Activated naive CD4-positive, alpha-beta T cell treated with anti-CD3 and anti-CD28 coated beads, Interleukin-2, amount 50 U/mL, for 24 hours (primary cell): ENCODE results near the gene ARHGEF28.
A peak's percentile ranks its signal among the peaks of the same experiment; 100 is the strongest.

Experiments used
- H3K27ac Mint-ChIP-seq: one replicate; pipeline ENCODE4 v1.8.0; 2021; ENCODE audit warnings: mild to moderate bottlenecking, mixed read lengths
- H3K27me3 Mint-ChIP-seq: one replicate; pipeline ENCODE4 v1.8.0; 2021; ENCODE audit warnings: mixed read lengths
- H3K36me3 Mint-ChIP-seq: one replicate; pipeline ENCODE4 v1.8.0; 2021; ENCODE audit warnings: mixed read lengths
- H3K4me1 Mint-ChIP-seq: one replicate; pipeline ENCODE4 v1.8.0; 2021; ENCODE audit warnings: mixed read lengths
- H3K4me3 Mint-ChIP-seq: one replicate; pipeline ENCODE4 v1.8.0; 2021; ENCODE audit warnings: mild to moderate bottlenecking, mixed read lengths
- H3K9me3 Mint-ChIP-seq: one replicate; pipeline ENCODE4 v1.8.0; 2021; ENCODE audit warnings: mixed read lengths

The ARHGEF28 gene

GRCh38 chr5:73946919-73947602 lies 321.1 kb downstream of the ARHGEF28 start:
- H3K36me3 Mint-ChIP-seq, result no peaks in the 10 kb centered on the region
- H3K27ac Mint-ChIP-seq, result no peak overlapping the region
- H3K27me3 Mint-ChIP-seq, result peaks cover 9% of the 10 kb centered on the region

DNA sequence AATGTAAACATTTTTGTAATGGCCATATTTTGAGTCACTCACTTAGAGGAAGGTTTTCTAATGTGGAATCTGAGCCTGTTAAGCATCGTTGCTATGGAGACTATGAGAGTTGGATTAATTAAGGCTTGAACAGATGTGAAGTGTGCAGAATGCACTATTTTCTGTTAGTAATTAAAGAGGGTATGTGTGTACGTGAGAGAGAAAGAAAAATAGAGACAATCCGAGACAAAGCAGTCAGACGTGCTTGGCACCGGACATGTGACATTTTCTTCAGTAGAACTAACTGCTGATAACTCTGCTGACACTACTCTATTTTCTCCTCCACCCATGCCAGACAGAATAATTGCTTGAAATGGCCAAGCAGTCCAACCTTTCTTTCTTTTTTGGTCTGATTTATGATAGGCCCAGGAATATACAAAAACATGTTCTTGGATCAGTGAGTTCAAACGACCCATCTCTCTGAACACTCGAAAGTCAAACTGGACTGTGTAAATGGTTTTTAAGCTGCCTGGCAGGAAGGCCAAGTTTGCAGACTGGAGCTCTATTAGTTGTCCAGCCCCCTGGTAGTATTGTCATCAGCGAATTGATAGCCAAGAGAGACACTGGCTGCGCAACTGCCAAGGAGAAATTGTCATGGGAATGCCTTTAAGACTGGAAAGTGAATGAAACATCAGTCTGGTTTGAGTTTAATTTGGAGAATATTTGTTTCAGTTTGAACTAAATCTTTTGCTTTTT lies 322.1 kb downstream of the ARHGEF28 start:
- H3K4me1 Mint-ChIP-seq, result no peaks in the 10 kb centered on the region
- peaks cover 7% of the 10 kb centered on the region for H3K27me3 Mint-ChIP-seq
- no peaks in the 10 kb centered on the region for H3K36me3 Mint-ChIP-seq
- no peak overlapping the region for H3K4me3 Mint-ChIP-seq
- no peak overlapping the region for H3K27ac Mint-ChIP-seq
- no peaks in the 10 kb centered on the region for H3K9me3 Mint-ChIP-seq

More at GRCh38 chr5:73946919-73947602, 321.1 kb downstream of the ARHGEF28 start:
- no peaks in the 10 kb centered on the region for H3K9me3 Mint-ChIP-seq
- H3K4me3 Mint-ChIP-seq, result no peak overlapping the region
- H3K4me1 Mint-ChIP-seq, result no peaks in the 10 kb centered on the region

- no peak overlapping the region for H3K4me3 Mint-ChIP-seq
These were observed 322.7 kb downstream of the ARHGEF28 start for GRCh38 chr5:73948720-73949119.

GRCh38 chr5:73950441-73950873 lies 324.5 kb downstream of the ARHGEF28 start:
- Mint-ChIP-seq H3K27me3 (peaks cover 5% of the 10 kb centered on the region), H3K36me3 (no peaks in the 10 kb centered on the region), H3K9me3 (no peaks in the 10 kb centered on the region), H3K4me3 (no peak overlapping the region), H3K4me1 (no peaks in the 10 kb centered on the region), H3K27ac (no peak overlapping the region)

More at GRCh38 chr5:73948720-73949119, 322.7 kb downstream of the ARHGEF28 start:
- Mint-ChIP-seq H3K27ac (no peak overlapping the region), H3K36me3 (no peaks in the 10 kb centered on the region), H3K27me3 (peaks cover 5% of the 10 kb centered on the region), H3K9me3 (no peaks in the 10 kb centered on the region), H3K4me1 (no peaks in the 10 kb centered on the region)

- Mint-ChIP-seq H3K27ac (no peak overlapping the region), H3K4me3 (no peak overlapping the region), H3K9me3 (no peaks in the 10 kb centered on the region), H3K36me3 (no peaks in the 10 kb centered on the region), H3K4me1 (no peaks in the 10 kb centered on the region), H3K27me3 (peaks cover 5% of the 10 kb centered on the region)
These were observed 325.0 kb downstream of the ARHGEF28 start for GRCh38 chr5:73950912-73951430.

DNA sequence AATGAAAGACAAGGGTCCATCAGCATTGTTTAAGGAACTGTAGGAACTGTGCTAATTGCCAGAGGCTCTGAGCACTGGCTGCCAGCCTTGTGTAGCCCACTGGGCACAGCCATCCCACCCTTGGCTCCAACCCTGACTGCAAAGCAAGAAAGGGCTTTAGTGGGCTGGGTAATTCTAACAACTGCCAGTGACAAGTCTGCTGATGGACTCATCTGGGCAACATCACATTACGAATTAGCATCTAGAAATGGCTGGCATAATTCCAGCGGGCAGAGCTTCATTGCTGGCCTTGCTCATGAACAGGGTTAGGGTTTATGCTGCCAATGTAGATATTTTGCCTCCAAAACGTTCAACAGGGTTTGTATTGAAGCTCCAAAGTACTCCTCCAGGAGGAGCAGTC lies 326.9 kb downstream of the ARHGEF28 start:
- Mint-ChIP-seq H3K27me3 (peaks cover 11% of the 10 kb centered on the region), H3K9me3 (no peaks in the 10 kb centered on the region), H3K4me3 (no peak overlapping the region), H3K36me3 (no peaks in the 10 kb centered on the region), H3K27ac (no peak overlapping the region), H3K4me1 (no peaks in the 10 kb centered on the region)

DNA sequence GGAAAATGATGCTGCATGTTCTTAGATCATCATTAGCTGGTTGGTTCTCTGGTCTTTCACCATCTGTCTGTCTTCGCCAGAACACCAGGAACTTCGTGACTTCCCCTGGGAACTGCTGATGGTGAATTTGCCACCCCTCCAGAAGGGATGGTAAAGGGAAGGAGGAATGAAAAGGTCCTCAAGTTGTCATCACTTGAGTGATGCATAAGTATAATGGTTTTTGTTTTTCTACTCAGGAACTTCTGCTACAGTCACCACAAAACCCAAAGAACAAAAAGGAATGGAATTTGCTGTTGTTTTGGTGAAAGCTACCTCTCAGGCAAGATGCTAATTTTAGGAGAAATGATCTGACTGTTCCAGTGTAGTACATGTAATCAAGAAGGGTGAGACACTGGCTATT lies 328.4 kb downstream of the ARHGEF28 start:
- Mint-ChIP-seq H3K9me3 (no peaks in the 10 kb centered on the region), H3K4me3 (no peak overlapping the region), H3K4me1 (no peaks in the 10 kb centered on the region), H3K27me3 (peaks cover 8% of the 10 kb centered on the region), H3K27ac (no peak overlapping the region), H3K36me3 (no peaks in the 10 kb centered on the region)

- Mint-ChIP-seq H3K9me3 (no peaks in the 10 kb centered on the region), H3K36me3 (no peaks in the 10 kb centered on the region), H3K4me1 (no peaks in the 10 kb centered on the region), H3K4me3 (no peak overlapping the region), H3K27me3 (peaks cover 8% of the 10 kb centered on the region), H3K27ac (no peak overlapping the region)
These were observed 329.4 kb downstream of the ARHGEF28 start for GRCh38 chr5:73955271-73955846.

DNA sequence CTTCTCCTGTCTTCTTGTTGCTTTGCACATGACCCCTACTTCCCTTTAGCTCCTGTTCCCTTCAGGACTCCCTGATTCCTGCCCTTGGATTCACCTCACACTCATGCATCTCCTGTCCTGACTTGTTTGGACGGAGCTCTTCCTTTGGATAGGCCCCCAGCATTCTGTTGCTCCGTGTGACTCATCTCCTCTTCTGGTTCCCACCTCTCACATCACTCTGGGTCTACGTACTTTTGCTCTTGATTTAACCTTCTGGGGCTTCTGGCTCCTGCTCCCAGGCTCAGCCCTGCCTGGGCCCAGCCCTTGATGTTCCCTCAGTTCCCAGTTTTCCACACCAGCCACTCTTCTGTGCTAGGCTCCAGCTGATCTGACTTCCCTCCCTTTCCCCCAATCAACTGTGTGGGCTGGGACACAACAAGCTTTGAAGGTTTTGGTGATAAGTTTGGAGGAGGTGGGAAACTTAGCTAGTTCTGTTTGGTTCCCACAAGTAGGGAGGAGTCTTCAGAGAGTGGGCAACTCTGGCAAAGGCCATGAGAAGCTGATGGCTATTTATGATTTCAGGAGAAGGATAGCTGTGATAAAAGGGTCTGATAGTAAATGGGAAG lies 331.5 kb downstream of the ARHGEF28 start:
- H3K4me3 Mint-ChIP-seq, result no peak overlapping the region
- H3K9me3 Mint-ChIP-seq, result no peaks in the 10 kb centered on the region
- H3K27me3 Mint-ChIP-seq, result peaks cover 12% of the 10 kb centered on the region
- H3K36me3 Mint-ChIP-seq, result no peaks in the 10 kb centered on the region
- no peaks in the 10 kb centered on the region for H3K4me1 Mint-ChIP-seq
- no peak overlapping the region for H3K27ac Mint-ChIP-seq

- peaks cover 12% of the 10 kb centered on the region for H3K27me3 Mint-ChIP-seq
- no peaks in the 10 kb centered on the region for H3K36me3 Mint-ChIP-seq
- H3K4me3 Mint-ChIP-seq, result no peak overlapping the region
- no peaks in the 10 kb centered on the region for H3K4me1 Mint-ChIP-seq
- no peak overlapping the region for H3K27ac Mint-ChIP-seq
- no peaks in the 10 kb centered on the region for H3K9me3 Mint-ChIP-seq
These were observed 332.0 kb downstream of the ARHGEF28 start for GRCh38 chr5:73958037-73958436.

- Mint-ChIP-seq H3K27ac (no peak overlapping the region), H3K4me1 (no peaks in the 10 kb centered on the region), H3K4me3 (no peak overlapping the region), H3K36me3 (no peaks in the 10 kb centered on the region), H3K27me3 (peaks cover 12% of the 10 kb centered on the region), H3K9me3 (no peaks in the 10 kb centered on the region)
These were observed 334.0 kb downstream of the ARHGEF28 start for GRCh38 chr5:73960023-73960422.

GRCh38 chr5:73960426-73960825 lies 334.4 kb downstream of the ARHGEF28 start:
- peak overlapping the region; percentile 63 for H3K27ac Mint-ChIP-seq
- no peak overlapping the region for H3K4me3 Mint-ChIP-seq
- H3K9me3 Mint-ChIP-seq, result no peaks in the 10 kb centered on the region
- no peaks in the 10 kb centered on the region for H3K4me1 Mint-ChIP-seq
- H3K27me3 Mint-ChIP-seq, result peaks cover 13% of the 10 kb centered on the region
- H3K36me3 Mint-ChIP-seq, result no peaks in the 10 kb centered on the region

DNA sequence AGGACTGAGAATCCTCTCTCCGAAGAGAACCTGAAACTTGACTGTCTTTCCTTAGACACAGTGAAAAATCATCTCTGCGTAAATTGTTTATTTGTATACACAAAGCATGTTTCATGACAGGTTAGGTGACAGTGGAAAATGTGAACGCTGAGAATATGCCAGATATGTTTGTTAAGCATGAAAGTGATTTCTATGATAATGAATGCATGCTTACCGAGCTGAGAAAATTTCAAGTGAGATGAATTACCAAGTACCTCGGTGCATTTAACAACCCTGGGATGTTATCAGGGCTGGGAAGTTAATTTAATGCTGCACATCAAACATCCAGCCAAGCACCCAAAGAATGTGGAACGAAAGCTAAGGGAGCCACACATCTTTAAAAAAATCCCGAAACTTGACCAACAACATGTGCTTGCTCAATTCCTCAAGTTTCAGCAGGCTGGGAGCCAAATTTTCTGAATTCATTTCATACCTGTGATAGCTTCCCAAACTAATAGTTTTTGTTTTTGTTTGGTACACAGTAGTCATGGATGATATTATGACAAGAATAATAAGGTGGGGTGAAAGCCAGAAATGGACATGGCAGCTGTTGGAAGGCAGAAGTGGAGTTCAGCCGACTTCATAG lies 336.9 kb downstream of the ARHGEF28 start:
- Mint-ChIP-seq H3K27ac (no peak overlapping the region), H3K4me3 (no peak overlapping the region), H3K27me3 (peaks cover 7% of the 10 kb centered on the region), H3K9me3 (no peaks in the 10 kb centered on the region), H3K4me1 (no peaks in the 10 kb centered on the region), H3K36me3 (no peaks in the 10 kb centered on the region)

- Mint-ChIP-seq H3K27ac (no peak overlapping the region), H3K27me3 (peaks cover 7% of the 10 kb centered on the region), H3K4me1 (no peaks in the 10 kb centered on the region)
These were observed 338.4 kb downstream of the ARHGEF28 start for GRCh38 chr5:73964352-73964865.

DNA sequence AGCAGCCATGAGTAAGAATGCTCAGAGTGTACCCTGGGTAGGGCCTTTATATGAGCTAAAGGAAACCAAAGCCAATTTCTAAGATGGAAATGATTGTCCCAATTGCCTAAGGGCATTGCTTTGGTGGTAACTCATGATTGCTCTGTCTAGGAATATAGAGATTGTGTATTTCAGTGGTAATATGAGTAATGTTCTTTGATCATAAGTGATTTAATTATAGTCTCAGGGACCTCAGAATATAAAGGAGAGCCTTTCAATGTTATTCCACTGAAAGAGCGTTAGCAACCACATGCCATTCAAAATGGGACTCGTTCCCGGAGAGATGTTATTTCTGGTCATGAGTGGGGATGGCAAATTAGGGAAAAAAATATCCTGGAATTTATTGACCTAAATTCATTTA lies 340.5 kb downstream of the ARHGEF28 start:
- H3K27me3 Mint-ChIP-seq, result peaks cover 6% of the 10 kb centered on the region
- no peaks in the 10 kb centered on the region for H3K4me1 Mint-ChIP-seq
- no peak overlapping the region for H3K27ac Mint-ChIP-seq
- H3K4me3 Mint-ChIP-seq, result no peak overlapping the region
- H3K36me3 Mint-ChIP-seq, result no peaks in the 10 kb centered on the region
- no peaks in the 10 kb centered on the region for H3K9me3 Mint-ChIP-seq

More at GRCh38 chr5:73964352-73964865, 338.4 kb downstream of the ARHGEF28 start:
- H3K4me3 Mint-ChIP-seq, result no peak overlapping the region
- H3K36me3 Mint-ChIP-seq, result no peaks in the 10 kb centered on the region
- H3K9me3 Mint-ChIP-seq, result no peaks in the 10 kb centered on the region
